SKM-1 treated with dmso at 0.1 percent for 144 hours (cell line): Measurements from ENCODE around the gene FBXW10.
A peak's percentile ranks its signal among the peaks of the same experiment; 100 is the strongest.
"Not testable (repeated sequence)": the region's sequence is repeated elsewhere in the genome, so short reads cannot be mapped to it uniquely, and the experiment has no call there.

Experiments used
- DNase-seq: peaks from one replicate; lab custom pipeline; 2025; ENCODE audit not compliant: unreplicated experiment; lab: John Stamatoyannopoulos, UW

Gene FBXW10, protein sequence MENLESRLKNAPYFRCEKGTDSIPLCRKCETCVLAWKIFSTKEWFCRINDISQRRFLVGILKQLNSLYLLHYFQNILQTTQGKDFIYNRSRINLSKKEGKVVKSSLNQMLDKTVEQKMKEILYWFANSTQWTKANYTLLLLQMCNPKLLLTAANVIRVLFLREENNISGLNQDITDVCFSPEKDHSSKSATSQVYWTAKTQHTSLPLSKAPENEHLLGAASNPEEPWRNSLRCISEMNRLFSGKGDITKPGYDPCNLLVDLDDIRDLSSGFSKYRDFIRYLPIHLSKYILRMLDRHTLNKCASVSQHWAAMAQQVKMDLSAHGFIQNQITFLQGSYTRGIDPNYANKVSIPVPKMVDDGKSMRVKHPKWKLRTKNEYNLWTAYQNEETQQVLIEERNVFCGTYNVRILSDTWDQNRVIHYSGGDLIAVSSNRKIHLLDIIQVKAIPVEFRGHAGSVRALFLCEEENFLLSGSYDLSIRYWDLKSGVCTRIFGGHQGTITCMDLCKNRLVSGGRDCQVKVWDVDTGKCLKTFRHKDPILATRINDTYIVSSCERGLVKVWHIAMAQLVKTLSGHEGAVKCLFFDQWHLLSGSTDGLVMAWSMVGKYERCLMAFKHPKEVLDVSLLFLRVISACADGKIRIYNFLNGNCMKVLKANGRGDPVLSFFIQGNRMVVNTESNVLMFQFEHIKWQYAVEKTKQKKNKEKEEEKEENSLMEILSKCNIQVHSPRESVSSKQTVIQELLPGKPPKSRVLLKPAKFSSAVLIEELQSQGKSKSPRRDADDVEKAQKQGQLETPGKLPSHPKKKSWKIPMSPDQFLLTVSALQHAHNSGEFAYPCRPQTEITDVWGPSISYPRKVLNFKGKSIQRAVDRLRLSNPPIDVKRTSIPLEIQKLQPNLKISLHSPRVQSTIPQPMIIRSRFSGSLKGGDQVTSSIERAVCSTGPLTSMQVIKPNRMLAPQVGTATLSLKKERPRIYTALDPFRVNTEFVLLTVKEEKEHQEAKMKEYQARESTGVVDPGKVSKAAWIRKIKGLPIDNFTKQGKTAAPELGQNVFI

DNA sequence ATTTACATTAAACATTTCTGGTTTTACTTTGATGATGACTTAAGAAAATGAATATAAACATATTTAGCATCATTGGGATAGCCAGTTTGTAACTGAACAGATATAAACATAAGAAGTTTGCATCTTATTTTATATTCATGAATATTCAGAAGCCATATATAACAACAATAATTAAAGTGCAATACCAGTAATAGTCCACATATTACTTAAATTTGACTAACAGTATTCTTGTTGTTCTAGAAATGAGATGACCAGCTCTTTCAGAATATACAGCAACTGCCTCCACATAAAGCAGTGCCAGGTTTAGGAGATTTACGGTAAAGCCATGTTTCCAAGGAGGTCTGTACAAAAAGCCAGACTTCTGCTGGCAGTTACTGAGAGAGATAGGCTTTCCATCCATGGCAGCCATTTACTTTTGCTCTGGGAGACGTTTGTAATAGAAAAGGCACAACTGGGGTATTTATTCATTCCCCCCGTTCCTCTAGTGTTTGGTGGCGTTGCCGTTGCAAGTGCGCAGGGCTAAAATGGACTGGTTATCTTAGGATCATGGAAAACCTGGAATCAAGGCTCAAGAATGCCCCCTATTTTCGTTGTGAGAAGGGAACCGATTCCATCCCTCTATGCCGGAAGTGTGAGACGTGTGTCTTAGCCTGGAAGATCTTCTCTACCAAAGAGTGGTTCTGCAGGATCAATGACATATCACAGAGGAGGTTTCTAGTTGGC is at the start of gene FBXW10:
TSS of gene FBXW10 (plus strand) at position 356 of the 723 bp plus-strand sequence. CDS start at position 547, 191 bp downstream.
- not testable (repeated sequence) for DNase-seq

DNA sequence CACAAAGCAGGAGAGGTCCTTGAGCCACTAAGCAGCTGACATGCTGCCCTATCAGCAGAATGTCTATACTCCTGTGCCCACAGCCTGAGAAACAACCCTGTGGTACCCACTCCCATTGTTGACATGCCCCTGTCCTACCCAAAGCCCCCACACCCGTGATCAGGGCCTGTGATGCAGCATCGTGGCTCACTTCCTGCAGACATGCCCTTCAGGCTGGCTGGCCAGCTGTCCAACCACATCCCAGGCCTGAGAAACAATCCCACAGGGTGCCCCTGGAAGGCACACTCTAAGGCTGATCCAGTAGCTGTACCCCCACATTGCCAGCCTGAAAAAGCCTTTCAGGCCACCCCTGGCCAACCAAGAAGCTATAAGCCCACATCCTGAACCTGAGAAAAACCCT is 48.7 kb upstream of the FBXW10 start:
- DNase-seq = not testable (repeated sequence)

DNA sequence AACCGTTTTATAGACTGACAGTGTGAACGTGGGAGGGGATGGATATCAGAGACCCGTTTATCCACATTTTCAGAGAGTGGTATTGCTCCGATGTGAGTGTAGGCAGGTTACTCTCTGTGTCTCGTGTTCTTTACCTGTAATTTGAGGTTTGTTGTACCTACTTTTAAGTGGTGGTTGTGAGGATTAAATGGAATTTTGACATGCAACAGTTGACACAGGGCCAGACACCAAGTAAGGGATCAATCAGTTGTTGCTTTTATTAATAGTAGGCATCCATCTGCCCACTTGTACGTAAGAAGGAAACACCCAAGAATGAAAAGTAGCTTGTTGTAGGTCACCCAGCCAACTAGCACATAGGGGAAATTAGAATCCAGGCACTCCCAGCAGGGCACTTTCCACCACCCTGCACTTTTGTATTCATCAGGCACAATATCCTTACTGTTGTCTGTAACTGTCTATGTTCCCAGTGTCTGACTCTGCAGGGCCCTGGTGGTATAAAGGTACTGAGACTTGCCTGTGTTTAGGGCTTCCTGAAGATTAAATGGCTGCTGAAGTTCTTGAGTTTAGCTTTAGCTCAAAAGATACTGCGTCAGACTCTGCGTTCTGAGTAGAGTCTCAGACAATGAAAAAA is 45.3 kb upstream of the FBXW10 start:
- DNase-seq = not testable (repeated sequence)

DNA sequence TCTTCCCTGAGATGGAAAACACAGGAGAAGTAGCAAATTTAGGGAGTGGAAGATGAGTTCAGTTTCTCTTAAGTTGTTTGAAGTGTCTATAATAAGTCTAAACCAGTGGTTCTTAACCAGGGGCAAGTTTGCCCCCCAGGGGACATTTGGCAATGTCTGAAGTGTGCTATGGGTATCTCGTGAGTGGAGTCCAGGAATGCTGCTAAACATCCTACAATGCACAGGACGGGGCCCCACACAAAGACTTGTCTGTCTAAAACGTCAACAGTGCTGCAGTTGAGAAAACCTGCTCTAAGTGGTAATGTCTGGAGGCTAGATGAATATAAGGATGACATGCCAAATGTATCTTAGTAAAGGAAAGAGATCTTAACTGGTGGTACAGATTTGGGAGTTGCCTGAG is 37.9 kb upstream of the FBXW10 start:
- not testable (repeated sequence) for DNase-seq

DNA sequence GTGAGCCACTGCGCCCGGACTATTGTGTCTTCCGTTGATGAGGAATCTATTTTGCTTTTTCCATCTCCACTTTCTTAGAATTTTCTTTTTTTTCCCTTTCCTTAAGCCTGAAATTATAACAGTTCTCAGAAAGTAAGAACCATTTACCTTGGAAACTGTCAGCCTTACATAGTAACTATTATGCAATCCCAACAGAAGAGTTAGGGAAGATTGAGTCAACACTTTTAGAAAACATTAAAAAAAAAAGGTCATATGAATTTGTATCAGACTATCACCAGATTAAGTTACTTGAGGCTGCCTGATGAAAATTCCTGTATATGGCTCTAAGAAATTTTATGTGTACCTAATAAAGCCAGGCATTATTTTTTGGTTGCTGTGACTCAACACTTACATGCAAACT is 35.6 kb upstream of the FBXW10 start:
- not testable (repeated sequence) for DNase-seq

DNA sequence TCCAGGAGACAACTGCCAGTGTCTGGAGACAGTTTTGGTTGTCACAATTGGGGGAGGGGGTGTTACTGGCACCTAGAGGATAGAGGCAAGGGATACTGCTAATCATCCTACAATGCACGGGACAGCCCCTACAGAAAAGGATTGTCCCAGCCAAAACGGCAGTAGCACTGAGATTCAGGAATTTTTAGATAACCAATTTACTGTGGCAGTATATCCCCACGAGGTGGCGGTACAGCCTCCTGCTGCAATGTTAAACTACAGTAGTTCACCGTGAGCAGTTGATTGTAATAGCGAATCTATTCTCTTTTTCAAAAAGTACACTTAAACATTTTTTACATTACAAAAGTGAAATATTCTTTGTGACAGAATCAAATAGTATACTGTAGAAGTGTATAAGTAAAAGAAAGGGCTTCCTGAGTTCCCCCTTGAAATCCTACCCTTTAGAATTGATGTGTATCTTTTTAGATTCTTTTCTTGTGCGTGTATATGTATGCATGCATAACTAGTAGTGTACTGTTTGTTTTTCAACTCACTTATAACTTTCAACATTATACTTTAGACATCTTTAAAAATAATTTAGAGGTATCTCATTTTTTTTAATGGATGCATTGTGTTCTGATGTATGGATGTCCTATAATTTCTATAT is 31.4 kb upstream of the FBXW10 start:
- DNase-seq = peak; percentile 13

DNA sequence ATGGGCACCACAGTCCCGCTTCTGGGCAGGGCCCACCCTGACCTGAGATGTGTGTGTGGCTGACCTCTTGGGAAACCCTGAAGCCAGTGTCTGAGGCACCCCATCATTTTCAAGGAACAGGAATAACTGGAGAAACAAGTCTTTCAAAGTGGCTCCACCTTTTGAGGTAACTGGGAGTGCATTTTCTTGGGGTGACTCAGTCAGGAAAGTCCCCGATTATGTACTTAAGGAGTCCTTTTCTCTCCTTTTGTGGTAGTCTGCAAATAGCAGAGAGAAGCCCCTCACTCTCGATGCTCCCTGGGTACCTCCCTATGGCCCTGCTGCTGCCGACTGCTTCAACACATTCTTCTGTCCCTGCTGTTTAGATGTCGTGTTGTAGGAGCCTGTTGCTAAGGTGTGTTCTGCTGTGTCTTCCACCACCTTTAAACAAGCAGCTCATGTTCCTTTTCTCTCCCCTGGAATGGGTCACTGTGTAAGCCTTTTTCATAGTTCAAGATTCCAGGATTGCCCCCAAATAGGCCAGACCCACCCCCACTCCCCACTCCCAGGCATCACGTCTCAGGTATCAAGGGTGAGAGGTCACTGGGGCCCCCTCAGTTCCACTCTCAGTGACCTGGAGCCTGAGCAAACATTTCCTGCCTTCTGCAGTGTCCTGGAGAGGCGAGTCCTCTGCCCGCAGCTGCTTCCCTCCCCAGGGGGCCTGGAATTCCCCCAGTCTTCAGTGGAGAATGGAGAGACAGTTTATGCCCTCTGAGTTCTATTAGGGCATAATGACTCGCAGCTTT is 25.0 kb upstream of the FBXW10 start:
- DNase-seq = not testable (repeated sequence)

DNA sequence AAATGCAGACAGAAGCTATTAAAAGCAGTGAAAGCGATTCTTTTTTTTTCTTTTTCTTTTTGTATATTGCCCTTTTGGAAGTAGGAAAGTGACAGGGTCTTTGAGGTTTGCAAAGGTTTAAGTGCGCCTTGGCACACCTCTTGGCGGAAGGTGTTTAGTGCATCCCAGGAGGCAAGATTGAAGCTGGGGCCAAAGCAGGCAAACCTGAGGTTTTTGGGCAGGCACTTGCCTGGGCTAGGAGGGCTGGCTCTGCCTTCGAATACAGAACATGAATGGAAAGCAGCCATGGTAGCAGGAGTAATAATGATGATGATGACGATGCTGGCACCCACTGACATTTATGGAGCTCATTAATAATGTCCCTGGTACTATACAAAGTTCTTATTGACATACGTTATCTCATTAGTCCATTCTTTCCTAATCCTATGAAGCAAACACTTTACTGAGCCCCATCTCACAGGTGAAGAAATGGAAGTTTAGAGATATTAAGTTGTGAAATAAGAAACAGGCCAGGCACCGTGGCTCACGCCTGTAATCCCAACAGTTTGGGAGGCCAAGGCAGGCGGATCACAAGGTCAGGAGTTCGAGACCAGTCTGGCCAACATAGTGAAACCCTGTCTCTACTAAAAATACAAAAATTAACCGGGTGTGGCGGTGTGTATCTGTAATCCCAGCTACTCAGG is 24.3 kb upstream of the FBXW10 start:
- DNase-seq = not testable (repeated sequence)

DNA sequence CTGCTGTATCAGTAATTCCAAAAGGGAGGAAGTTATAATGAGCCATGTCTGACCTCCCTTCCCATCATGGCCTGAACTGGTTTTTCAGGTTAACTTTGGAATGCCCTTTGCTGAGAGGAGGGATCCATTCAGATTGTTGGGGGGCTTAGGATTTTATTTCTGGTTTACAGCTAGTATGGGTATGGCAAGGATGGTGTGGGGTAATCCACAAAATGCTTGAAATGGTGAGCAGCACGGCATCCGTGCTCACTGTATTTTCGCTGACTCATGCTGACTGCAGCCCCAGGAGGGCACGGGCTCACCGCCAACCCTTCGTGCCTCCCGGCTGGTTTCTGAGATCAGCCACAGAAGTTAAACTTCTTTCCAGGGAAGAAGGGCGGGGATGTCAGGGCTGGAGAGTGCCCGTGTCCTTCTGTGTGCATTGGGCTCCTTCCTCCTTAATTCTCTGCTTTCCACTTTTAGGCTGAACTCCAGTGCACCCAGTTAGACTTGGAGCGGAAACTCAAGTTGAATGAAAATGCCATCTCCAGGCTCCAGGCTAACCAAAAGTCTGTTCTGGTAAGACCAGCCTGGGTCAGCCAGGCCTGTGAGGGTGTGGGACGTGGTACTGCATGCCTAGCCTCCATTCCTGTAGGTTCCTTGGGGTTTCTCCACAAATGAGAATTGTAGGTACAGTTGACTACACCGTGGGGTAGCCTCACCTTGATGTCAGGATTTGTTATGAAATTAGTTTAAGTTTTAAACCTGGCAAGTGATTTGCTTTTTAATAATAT is 21.9 kb upstream of the FBXW10 start:
- DNase-seq = not testable (repeated sequence)

DNA sequence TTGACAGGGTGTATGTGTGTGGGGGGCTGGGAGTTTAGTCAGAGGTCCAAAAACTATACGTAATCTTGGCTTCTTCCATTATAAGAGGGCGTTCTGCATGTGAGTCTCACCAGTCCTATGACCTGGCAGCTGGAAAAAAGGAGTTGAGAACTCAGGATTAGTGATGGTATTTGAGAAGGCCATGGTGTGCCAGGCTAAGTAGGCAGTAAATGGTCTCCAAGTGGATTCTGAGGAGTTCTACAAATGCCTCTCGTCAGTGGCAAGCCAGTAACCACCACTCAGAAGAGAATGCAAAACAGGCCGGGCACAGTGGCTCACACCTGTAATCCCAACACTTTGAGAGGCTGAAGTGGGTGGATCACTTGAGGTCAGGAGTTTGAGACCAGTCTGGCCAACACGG is 21.2 kb upstream of the FBXW10 start:
- DNase-seq = not testable (repeated sequence)

DNA sequence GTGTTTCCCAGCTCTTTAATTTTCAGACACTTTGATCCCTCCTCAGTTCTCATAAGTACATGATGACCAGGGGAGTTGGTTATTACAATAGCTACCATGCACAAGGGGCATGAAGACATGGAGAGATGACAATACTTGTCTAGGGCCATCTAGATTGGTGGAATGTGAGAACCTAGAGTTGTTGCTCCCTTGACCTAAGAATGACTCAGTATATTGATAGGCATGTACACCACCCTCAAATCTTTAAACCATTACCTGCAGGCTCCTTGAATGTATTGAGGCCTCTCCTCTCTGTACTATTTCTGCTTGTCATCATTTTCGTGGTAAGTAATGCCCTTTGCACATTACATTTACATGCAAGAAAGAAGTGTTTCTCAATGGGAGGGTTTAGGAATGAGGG is 20.3 kb upstream of the FBXW10 start:
- DNase-seq = not testable (repeated sequence)

DNA sequence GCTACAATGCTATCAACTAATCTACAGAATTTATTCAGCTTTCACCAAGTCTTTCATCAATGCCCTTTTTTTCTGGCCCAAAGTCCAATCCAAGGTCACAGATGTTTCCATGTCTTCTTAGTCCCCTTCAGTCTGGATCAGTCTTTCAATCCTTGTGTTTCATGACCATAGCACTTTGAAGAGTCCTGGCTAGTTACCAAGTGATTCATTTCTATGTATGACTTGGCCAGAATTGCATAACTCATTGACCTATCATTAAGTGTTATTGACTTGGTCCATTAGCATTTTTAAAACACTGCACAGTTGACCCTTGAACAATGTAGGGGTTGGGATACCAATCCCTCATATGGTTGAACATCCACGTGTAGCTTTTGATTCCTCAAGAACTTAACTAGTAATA is 11.4 kb upstream of the FBXW10 start:
- not testable (repeated sequence) for DNase-seq

DNA sequence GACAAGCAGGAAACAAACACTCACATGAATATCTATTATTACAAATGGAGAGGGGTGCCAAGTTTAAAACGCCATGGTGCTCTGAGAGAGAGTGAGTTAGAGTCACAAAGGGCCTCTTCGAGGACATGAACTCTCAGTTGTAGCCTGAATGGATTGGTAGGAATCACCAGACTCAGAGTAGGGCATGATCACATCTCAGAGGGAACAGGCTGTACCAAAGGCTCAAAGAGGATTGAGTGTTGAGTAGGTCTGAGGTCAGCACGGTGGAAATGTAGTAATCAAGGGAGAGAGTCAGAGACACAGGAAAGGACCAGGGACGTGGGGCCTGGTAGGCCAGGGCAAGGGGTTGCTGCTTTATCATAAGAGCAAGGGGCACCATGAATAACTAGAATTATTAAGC is 10.5 kb upstream of the FBXW10 start:
- not testable (repeated sequence) for DNase-seq

DNA sequence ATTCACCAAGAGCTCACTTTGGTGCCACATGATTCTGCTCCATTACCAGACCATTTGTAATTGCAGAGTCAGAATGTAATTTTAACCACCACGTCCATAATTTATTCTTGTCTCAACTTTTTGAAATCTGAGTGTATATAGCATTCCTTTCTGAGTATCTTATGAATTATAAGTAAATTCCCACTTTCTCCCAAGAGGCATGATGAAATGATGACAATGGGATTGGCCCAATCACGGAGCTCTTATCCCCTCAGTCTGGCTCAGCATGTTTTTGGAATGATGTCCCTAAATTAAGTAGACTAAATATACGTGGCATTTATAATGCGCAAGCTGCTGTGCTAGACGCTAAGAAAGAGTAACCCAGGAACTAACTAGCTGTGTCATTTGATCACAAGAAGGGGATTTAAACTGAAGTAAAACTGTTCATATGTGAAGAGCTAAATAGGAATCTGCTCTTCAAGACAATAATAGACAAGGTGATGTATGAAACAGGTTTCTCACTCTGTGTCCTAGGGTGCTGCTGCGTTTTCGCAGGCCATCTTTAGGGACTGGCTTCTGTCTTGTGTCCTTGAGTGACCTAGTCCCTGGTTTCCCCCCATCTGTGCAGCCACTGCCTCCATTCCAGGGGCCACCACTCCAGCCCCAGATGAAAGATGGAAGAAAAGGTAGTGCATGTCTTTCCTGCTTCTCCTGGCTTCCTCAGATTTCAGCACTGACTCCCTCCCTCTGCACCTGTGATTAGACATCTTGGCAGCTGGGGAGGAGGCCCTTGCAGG is 4.0 kb upstream of the FBXW10 start:
- not testable (repeated sequence) for DNase-seq

DNA sequence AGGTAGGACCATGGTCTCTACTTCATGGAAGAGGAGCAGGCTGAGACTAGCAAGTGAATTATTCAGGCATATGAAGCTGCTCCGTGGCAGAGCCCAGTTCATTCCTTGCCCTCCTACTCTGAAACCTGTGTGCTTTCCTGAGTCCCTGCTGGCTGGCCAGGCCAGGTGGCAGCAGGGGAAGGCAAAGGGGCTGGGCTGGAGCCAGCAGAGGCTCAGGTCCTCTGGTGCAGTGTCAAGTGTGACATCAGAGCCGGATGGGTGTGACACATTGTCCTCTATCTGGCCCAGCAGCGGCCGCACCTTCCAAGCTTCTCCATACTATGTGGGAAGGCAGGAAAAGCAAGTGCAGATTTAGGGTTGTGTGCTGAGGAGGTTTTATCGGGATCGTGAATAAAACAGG is 2.6 kb upstream of the FBXW10 start:
- DNase-seq = not testable (repeated sequence)

DNA sequence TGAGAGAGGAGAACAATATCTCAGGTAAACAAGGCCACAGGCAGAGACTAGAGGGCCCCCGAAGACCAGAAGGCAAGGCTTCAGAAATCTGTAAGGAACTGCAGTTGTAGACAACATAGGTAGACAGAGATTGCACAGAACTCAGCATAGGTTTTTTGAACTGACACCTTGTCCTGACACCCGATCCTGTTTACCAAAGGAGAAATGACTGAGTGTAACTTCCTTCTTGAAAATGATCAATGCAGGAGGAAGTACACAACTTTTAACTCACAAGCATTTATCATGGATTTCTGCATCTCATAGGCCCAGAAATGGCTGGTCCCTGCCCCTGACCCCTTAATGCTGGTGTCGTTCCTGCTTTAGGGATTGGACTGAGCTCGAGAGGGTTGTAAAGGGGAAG is 872 bp downstream of the FBXW10 start:
- not testable (repeated sequence) for DNase-seq

DNA sequence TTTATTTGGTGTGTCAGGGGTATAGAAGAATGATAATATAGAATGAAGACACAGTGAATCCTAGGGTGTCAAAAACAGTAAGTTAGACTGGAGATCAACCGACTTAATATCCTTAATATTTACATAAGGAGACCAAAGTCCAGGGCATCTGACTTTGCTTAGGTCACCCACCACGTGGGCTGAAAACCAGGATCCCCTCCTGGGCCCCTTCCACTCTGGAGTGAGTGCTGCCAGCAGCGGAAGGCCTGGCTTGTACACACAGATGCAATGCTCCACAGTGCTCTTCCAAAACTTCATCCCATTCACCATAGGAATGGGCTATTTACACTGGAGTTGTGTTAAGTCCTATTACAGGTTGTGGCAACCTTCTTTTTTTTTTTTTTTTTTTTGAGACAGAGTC is 2.7 kb downstream of the FBXW10 start:
- DNase-seq = not testable (repeated sequence)
